Adipocyte (in vitro differentiated cells): Measurements from ENCODE around the gene ANKS4B.

Source experiments
- DNase-seq: peaks from one replicate; pipeline ENCODE4 v3.0.0-alpha.2; 2015; ENCODE audit warnings: low read depth
- H3K27me3 ChIP-seq: replicated peaks from 2 replicates; pipeline ENCODE4 v1.7.0; 2013; ENCODE audit warnings: mild to moderate bottlenecking, low read length, moderate library complexity; ENCODE audit not compliant: control insufficient read depth, insufficient read depth
- H3K36me3 ChIP-seq: 2 replicates; pipeline ENCODE4 v1.7.0; 2013; ENCODE audit warnings: low read length, mild to moderate bottlenecking, moderate library complexity; ENCODE audit not compliant: control insufficient read depth, insufficient read depth, severe bottlenecking
- H3K4me1 ChIP-seq: 2 replicates; pipeline ENCODE4 v1.7.0; 2013; ENCODE audit warnings: mild to moderate bottlenecking, low read length, moderate library complexity; ENCODE audit not compliant: control insufficient read depth, insufficient read depth
- H3K4me3 ChIP-seq: 2 replicates; pipeline ENCODE4 v1.7.0; 2013; ENCODE audit warnings: mild to moderate bottlenecking, low read length, moderate library complexity
- H3K9ac ChIP-seq: 2 replicates; pipeline ENCODE4 v1.7.0; 2013; ENCODE audit warnings: mild to moderate bottlenecking, low read length, moderate library complexity
- H3K9me3 ChIP-seq: 2 replicates; pipeline ENCODE4 v1.7.0; 2013; ENCODE audit warnings: mild to moderate bottlenecking, low read length, moderate library complexity; ENCODE audit not compliant: control insufficient read depth

The ANKS4B gene

GRCh38 chr16:21219551-21219950 is 13.9 kb upstream of the ANKS4B start:
- no peak overlapping the region for H3K4me3 ChIP-seq
- H3K4me1 ChIP-seq: no peaks in the 10 kb centered on the region
- DNase-seq: no peak
- H3K9ac ChIP-seq: no peak overlapping the region
- peaks cover 29% of the 10 kb centered on the region for H3K27me3 ChIP-seq
- no peaks in the 10 kb centered on the region for H3K36me3 ChIP-seq
- H3K9me3 ChIP-seq: peaks cover 5% of the 10 kb centered on the region

- peaks cover 27% of the 10 kb centered on the region for H3K27me3 ChIP-seq
- H3K9ac ChIP-seq: no peak overlapping the region
- no peaks in the 10 kb centered on the region for H3K4me1 ChIP-seq
- H3K36me3 ChIP-seq: no peaks in the 10 kb centered on the region
- peaks cover 5% of the 10 kb centered on the region for H3K9me3 ChIP-seq
- H3K4me3 ChIP-seq: no peak overlapping the region
- no peak for DNase-seq
Observed at GRCh38 chr16:21222495-21223337, 10.8 kb upstream of the ANKS4B start.

GRCh38 chr16:21223787-21224186 is 9.7 kb upstream of the ANKS4B start:
- no peaks in the 10 kb centered on the region for H3K36me3 ChIP-seq
- H3K9me3 ChIP-seq: peaks cover 5% of the 10 kb centered on the region
- no peak overlapping the region for H3K9ac ChIP-seq
- DNase-seq: no peak
- peaks cover 27% of the 10 kb centered on the region for H3K27me3 ChIP-seq
- peaks cover 5% of the 10 kb centered on the region for H3K4me1 ChIP-seq
- H3K4me3 ChIP-seq: no peak overlapping the region

DNA sequence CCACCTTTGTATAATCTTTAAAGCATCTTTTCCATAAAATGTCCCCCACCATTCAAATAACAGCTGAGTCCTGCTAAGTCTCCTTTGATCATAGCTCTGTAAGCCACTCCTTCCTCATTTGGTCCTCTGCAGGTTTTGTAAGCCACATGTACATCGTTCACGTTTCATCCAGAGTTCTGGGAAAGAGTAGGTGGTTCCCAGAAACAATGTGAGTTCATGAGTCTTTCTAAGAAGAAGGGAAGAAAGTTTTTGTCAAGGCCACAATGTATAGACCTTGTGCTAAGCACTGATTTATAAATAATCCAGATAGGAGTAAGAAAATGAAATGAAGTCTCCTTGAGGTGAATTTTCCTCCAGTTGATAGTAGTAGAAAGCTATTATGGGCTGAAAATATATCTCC is 8.7 kb upstream of the ANKS4B start:
- Histone ChIP-seq H3K9me3 (peaks cover 5% of the 10 kb centered on the region), H3K36me3 (no peaks in the 10 kb centered on the region), H3K4me1 (peaks cover 5% of the 10 kb centered on the region), H3K9ac (no peak overlapping the region), H3K4me3 (no peak overlapping the region), H3K27me3 (peaks cover 30% of the 10 kb centered on the region)
- no peak for DNase-seq

GRCh38 chr16:21226749-21227148 is 6.8 kb upstream of the ANKS4B start:
- DNase-seq: no peak
- peaks cover 5% of the 10 kb centered on the region for H3K4me1 ChIP-seq
- H3K36me3 ChIP-seq: no peaks in the 10 kb centered on the region
- H3K4me3 ChIP-seq: no peak overlapping the region
- peaks cover 25% of the 10 kb centered on the region for H3K27me3 ChIP-seq
- H3K9me3 ChIP-seq: no peaks in the 10 kb centered on the region
- no peak overlapping the region for H3K9ac ChIP-seq

DNA sequence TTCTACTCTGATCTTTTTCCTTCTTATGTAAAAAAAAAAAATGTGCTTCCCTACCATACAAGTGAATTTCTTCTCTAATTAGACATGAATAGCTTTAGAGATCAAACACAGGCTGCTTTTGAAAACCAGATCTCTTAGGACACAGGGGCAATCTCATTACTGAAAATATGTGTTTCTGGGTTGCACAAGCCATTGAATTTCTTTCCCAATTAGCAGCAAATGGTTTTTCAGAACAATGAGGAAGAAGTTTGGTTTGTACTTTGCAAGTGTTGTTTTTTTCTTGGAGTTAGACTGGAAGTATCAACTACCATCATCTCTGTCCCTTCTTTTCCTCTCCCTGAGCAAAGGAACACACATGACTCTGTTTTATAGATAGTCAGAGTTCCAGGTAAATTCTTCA is 5.6 kb upstream of the ANKS4B start:
- no peaks in the 10 kb centered on the region for H3K9me3 ChIP-seq
- H3K4me3 ChIP-seq: no peak overlapping the region
- DNase-seq: no peak
- H3K4me1 ChIP-seq: peaks cover 5% of the 10 kb centered on the region
- no peaks in the 10 kb centered on the region for H3K36me3 ChIP-seq
- H3K9ac ChIP-seq: no peak overlapping the region
- H3K27me3 ChIP-seq: peaks cover 22% of the 10 kb centered on the region

GRCh38 chr16:21228361-21228872 is 5.1 kb upstream of the ANKS4B start:
- H3K4me1 ChIP-seq: peaks cover 5% of the 10 kb centered on the region
- DNase-seq: no peak
- H3K36me3 ChIP-seq: no peaks in the 10 kb centered on the region
- no peak overlapping the region for H3K4me3 ChIP-seq
- peaks cover 24% of the 10 kb centered on the region for H3K27me3 ChIP-seq
- no peaks in the 10 kb centered on the region for H3K9me3 ChIP-seq
- no peak overlapping the region for H3K9ac ChIP-seq

- Histone ChIP-seq H3K36me3 (no peaks in the 10 kb centered on the region), H3K9me3 (no peaks in the 10 kb centered on the region), H3K4me1 (peaks cover 5% of the 10 kb centered on the region), H3K27me3 (peaks cover 5% of the 10 kb centered on the region), H3K9ac (no peak overlapping the region), H3K4me3 (no peak overlapping the region)
- no peak for DNase-seq
Observed at GRCh38 chr16:21233045-21233520, 416 bp upstream of the ANKS4B start.

- Histone ChIP-seq H3K36me3 (no peaks in the 10 kb centered on the region), H3K27me3 (peaks cover 2% of the 10 kb centered on the region), H3K9ac (no peak overlapping the region), H3K9me3 (no peaks in the 10 kb centered on the region), H3K4me3 (no peak overlapping the region), H3K4me1 (no peaks in the 10 kb centered on the region)
- no peak for DNase-seq
Observed at GRCh38 chr16:21235199-21235585, 1.7 kb downstream of the ANKS4B start.

DNA sequence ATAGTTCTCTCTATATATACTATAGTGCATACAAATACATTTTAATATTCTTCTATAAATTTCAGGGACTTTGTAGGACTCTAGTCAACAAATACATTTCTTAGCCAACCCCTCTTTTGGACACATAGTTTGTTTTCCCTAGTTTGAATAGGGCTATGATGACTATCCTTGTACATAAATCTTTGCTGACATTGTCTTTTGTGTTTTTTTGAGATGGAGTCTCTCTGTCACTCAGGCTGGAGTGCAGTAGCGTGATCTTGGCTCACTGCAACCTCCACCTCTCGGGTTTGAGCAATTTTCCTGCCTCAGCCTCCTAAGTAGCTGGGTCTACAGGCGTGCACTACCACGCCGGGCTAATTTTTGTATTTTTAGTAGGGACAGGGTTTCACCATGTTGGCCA is 3.3 kb downstream of the ANKS4B start:
- no peak overlapping the region for H3K4me3 ChIP-seq
- H3K36me3 ChIP-seq: no peaks in the 10 kb centered on the region
- peaks cover 2% of the 10 kb centered on the region for H3K27me3 ChIP-seq
- no peaks in the 10 kb centered on the region for H3K9me3 ChIP-seq
- H3K9ac ChIP-seq: no peak overlapping the region
- no peaks in the 10 kb centered on the region for H3K4me1 ChIP-seq
- no peak for DNase-seq

- no peak overlapping the region for H3K4me3 ChIP-seq
- H3K36me3 ChIP-seq: no peaks in the 10 kb centered on the region
- H3K9ac ChIP-seq: no peak overlapping the region
- no peaks in the 10 kb centered on the region for H3K4me1 ChIP-seq
- DNase-seq: no peak
- H3K9me3 ChIP-seq: no peaks in the 10 kb centered on the region
- H3K27me3 ChIP-seq: no peaks in the 10 kb centered on the region
Observed at GRCh38 chr16:21239646-21240045, 6.1 kb downstream of the ANKS4B start.
